T-helper 17 cell (primary cell): ENCODE results near the gene ITFG2. TPM values are rescaled to one million over a fixed set of nuclear protein-coding genes. Genes with fewer than 3 reads are reported as not detected.
"Not testable (repeated sequence)": the region's sequence is repeated elsewhere in the genome, so short reads cannot be mapped to it uniquely, and the experiment has no call there.

Source experiments
- ATAC-seq: fragments of 150-1000 bp; cut with Tn5 transposase; 2 replicates; pipeline ENCODE4 v1.10.0; 2021; ENCODE audit warnings: mild to moderate bottlenecking, moderate library complexity
- DNase-seq, 3 donors: peaks; one replicate each; pipeline versions ENCODE4 v3.0.0 to v3.0.0-alpha.2; 2020 to 2021
- H3K9me3 ChIP-seq: one replicate; pipeline ENCODE4 v1.7.0; 2013; ENCODE audit warnings: low read length, mild to moderate bottlenecking; ENCODE audit not compliant: control insufficient read depth, poor library complexity, severe bottlenecking
- H3K27ac Mint-ChIP-seq: one replicate; pipeline ENCODE4 v1.8.0; 2022; ENCODE audit warnings: mild to moderate bottlenecking, moderate library complexity, mixed read lengths
- H3K27me3 Mint-ChIP-seq: one replicate; pipeline ENCODE4 v1.8.0; 2022; ENCODE audit warnings: mixed read lengths
- H3K36me3 Mint-ChIP-seq: one replicate; pipeline ENCODE4 v1.8.0; 2022; ENCODE audit warnings: low read depth, mixed read lengths
- H3K4me1 Mint-ChIP-seq: one replicate; pipeline ENCODE4 v1.8.0; 2022; ENCODE audit warnings: mild to moderate bottlenecking, mixed read lengths
- H3K4me3 Mint-ChIP-seq: one replicate; pipeline ENCODE4 v1.8.0; 2022; ENCODE audit warnings: mild to moderate bottlenecking, moderate library complexity, mixed read lengths
- total RNA-seq, 4 donors: library from RNA in 2 of 4; stranded (reverse) in 2 of 4; gene quantifications; one replicate each; pipeline ENCODE4 v1.2.3 and lab custom pipeline; 2022 to 2026

The ITFG2 gene
- total RNA-seq, 2 donors from 2014 or later, result 63.1 to 63.9 TPM

GRCh38 chr12:2845280-2845679 lies 32.8 kb downstream of the ITFG2 start:
- Mint-ChIP-seq H3K4me1 (peaks cover 4% of the 10 kb centered on the region), H3K36me3 (peaks cover 6% of the 10 kb centered on the region), H3K27ac (no peak overlapping the region), H3K27me3 (no peaks in the 10 kb centered on the region), H3K4me3 (no peak overlapping the region)
- no peaks in the 10 kb centered on the region for H3K9me3 ChIP-seq
- ATAC-seq, result no peak
- DNase-seq, result no peak

- DNase-seq, result no peak
- ATAC-seq, result no peak
- H3K27ac Mint-ChIP-seq, result no peak overlapping the region
- no peaks in the 10 kb centered on the region for H3K9me3 ChIP-seq
- H3K4me1 Mint-ChIP-seq, result no peaks in the 10 kb centered on the region
- H3K27me3 Mint-ChIP-seq, result no peaks in the 10 kb centered on the region
- no peak overlapping the region for H3K4me3 Mint-ChIP-seq
- H3K36me3 Mint-ChIP-seq, result peaks cover 3% of the 10 kb centered on the region
These were observed 39.5 kb downstream of the ITFG2 start for GRCh38 chr12:2851931-2852330.

- no peaks in the 10 kb centered on the region for H3K9me3 ChIP-seq
- no peak overlapping the region for H3K27ac Mint-ChIP-seq
- peaks cover 1% of the 10 kb centered on the region for H3K4me1 Mint-ChIP-seq
- H3K36me3 Mint-ChIP-seq, result no peaks in the 10 kb centered on the region
- no peak overlapping the region for H3K4me3 Mint-ChIP-seq
- ATAC-seq, result peak; percentile 69
- peak; percentile 29 to 32 (median 31) for DNase-seq
- H3K27me3 Mint-ChIP-seq, result no peaks in the 10 kb centered on the region
These were observed 41.2 kb downstream of the ITFG2 start for GRCh38 chr12:2853626-2854025.

GRCh38 chr12:2854669-2855453 lies 42.4 kb downstream of the ITFG2 start:
- H3K4me3 Mint-ChIP-seq, result no peak overlapping the region
- H3K36me3 Mint-ChIP-seq, result no peaks in the 10 kb centered on the region
- DNase-seq, result no peak
- no peak overlapping the region for H3K27ac Mint-ChIP-seq
- H3K9me3 ChIP-seq, result no peaks in the 10 kb centered on the region
- H3K27me3 Mint-ChIP-seq, result no peaks in the 10 kb centered on the region
- peaks cover 2% of the 10 kb centered on the region for H3K4me1 Mint-ChIP-seq
- no peak for ATAC-seq

GRCh38 chr12:2855546-2855945 lies 43.1 kb downstream of the ITFG2 start:
- no peak overlapping the region for H3K27ac Mint-ChIP-seq
- H3K4me1 Mint-ChIP-seq, result peaks cover 2% of the 10 kb centered on the region
- no peaks in the 10 kb centered on the region for H3K36me3 Mint-ChIP-seq
- H3K27me3 Mint-ChIP-seq, result no peaks in the 10 kb centered on the region
- no peak for ATAC-seq
- H3K4me3 Mint-ChIP-seq, result no peak overlapping the region
- no peaks in the 10 kb centered on the region for H3K9me3 ChIP-seq
- no peak for DNase-seq

- no peak for ATAC-seq
- H3K36me3 Mint-ChIP-seq, result no peaks in the 10 kb centered on the region
- H3K9me3 ChIP-seq, result no peaks in the 10 kb centered on the region
- peaks cover 2% of the 10 kb centered on the region for H3K4me1 Mint-ChIP-seq
- H3K4me3 Mint-ChIP-seq, result no peak overlapping the region
- H3K27ac Mint-ChIP-seq, result no peak overlapping the region
- H3K27me3 Mint-ChIP-seq, result no peaks in the 10 kb centered on the region
- no peak for DNase-seq
These were observed 43.6 kb downstream of the ITFG2 start for GRCh38 chr12:2856051-2856450.

- no peaks in the 10 kb centered on the region for H3K36me3 Mint-ChIP-seq
- no peaks in the 10 kb centered on the region for H3K9me3 ChIP-seq
- H3K4me3 Mint-ChIP-seq, result no peak within 1 kb of the TSS
- DNase-seq, result no peak
- H3K27ac Mint-ChIP-seq, result no peak within 1 kb of the TSS
- ATAC-seq, result no peak
- H3K27me3 Mint-ChIP-seq, result no peaks in the 10 kb centered on the region
- H3K4me1 Mint-ChIP-seq, result peaks cover 2% of the 10 kb centered on the region
These were observed 44.6 kb downstream of the ITFG2 start, which contains the start of gene TEX52 for GRCh38 chr12:2857021-2857431. Gene TEX52, minus strand, starts transcription at chr12:2857039. Its CDS starts 13 bp downstream, at chr12:2857026.

GRCh38 chr12:2857576-2857975 lies 45.1 kb downstream of the ITFG2 start:
- Mint-ChIP-seq H3K36me3 (no peaks in the 10 kb centered on the region), H3K4me1 (peaks cover 2% of the 10 kb centered on the region), H3K4me3 (no peak overlapping the region), H3K27ac (no peak overlapping the region), H3K27me3 (no peaks in the 10 kb centered on the region)
- no peaks in the 10 kb centered on the region for H3K9me3 ChIP-seq
- ATAC-seq, result no peak
- no peak for DNase-seq

- Mint-ChIP-seq H3K36me3 (no peaks in the 10 kb centered on the region), H3K4me1 (peaks cover 2% of the 10 kb centered on the region), H3K4me3 (no peak overlapping the region), H3K27ac (peak overlapping the region; percentile 81), H3K27me3 (no peaks in the 10 kb centered on the region)
- no peaks in the 10 kb centered on the region for H3K9me3 ChIP-seq
- ATAC-seq, result no peak
- DNase-seq, result no peak
These were observed 45.9 kb downstream of the ITFG2 start for GRCh38 chr12:2858334-2858733.

GRCh38 chr12:2858944-2859421 lies 46.5 kb downstream of the ITFG2 start:
- no peaks in the 10 kb centered on the region for H3K9me3 ChIP-seq
- DNase-seq, result no peak
- peak overlapping the region; percentile 81 for H3K27ac Mint-ChIP-seq
- H3K4me3 Mint-ChIP-seq, result no peak overlapping the region
- no peaks in the 10 kb centered on the region for H3K27me3 Mint-ChIP-seq
- no peak for ATAC-seq
- peaks cover 4% of the 10 kb centered on the region for H3K4me1 Mint-ChIP-seq
- no peaks in the 10 kb centered on the region for H3K36me3 Mint-ChIP-seq

GRCh38 chr12:2860170-2860569 lies 47.7 kb downstream of the ITFG2 start:
- H3K27ac Mint-ChIP-seq, result no peak overlapping the region
- peaks cover 4% of the 10 kb centered on the region for H3K4me1 Mint-ChIP-seq
- H3K4me3 Mint-ChIP-seq, result no peak overlapping the region
- no peaks in the 10 kb centered on the region for H3K27me3 Mint-ChIP-seq
- H3K9me3 ChIP-seq, result no peaks in the 10 kb centered on the region
- no peak for ATAC-seq
- no peaks in the 10 kb centered on the region for H3K36me3 Mint-ChIP-seq
- no peak for DNase-seq

GRCh38 chr12:2862876-2863275 lies 50.4 kb downstream of the ITFG2 start:
- no peak overlapping the region for H3K27ac Mint-ChIP-seq
- no peaks in the 10 kb centered on the region for H3K27me3 Mint-ChIP-seq
- no peak overlapping the region for H3K4me3 Mint-ChIP-seq
- no peaks in the 10 kb centered on the region for H3K36me3 Mint-ChIP-seq
- peaks cover 6% of the 10 kb centered on the region for H3K4me1 Mint-ChIP-seq
- H3K9me3 ChIP-seq, result no peaks in the 10 kb centered on the region
- no peak for DNase-seq
- no peak for ATAC-seq

- H3K36me3 Mint-ChIP-seq, DNase-seq, H3K9me3 ChIP-seq, ATAC-seq, H3K27me3 Mint-ChIP-seq, H3K4me3 Mint-ChIP-seq, H3K27ac Mint-ChIP-seq, H3K4me1 Mint-ChIP-seq: not testable (repeated sequence)
These were observed 50.9 kb downstream of the ITFG2 start for GRCh38 chr12:2863402-2863801.

- Mint-ChIP-seq H3K27ac (peak overlapping the region; percentile 60), H3K4me3 (no peak overlapping the region)
These were observed 51.7 kb downstream of the ITFG2 start for GRCh38 chr12:2864198-2864597.

More at GRCh38 chr12:2864198-2864597, 51.7 kb downstream of the ITFG2 start:
- ATAC-seq (no peak), DNase-seq (no peak)
- no peaks in the 10 kb centered on the region for H3K9me3 ChIP-seq
- Mint-ChIP-seq H3K27me3 (no peaks in the 10 kb centered on the region), H3K36me3 (no peaks in the 10 kb centered on the region), H3K4me1 (peaks cover 6% of the 10 kb centered on the region)
